ENCODE data around the gene ANKRD62.

The ANKRD62 gene

DNA sequence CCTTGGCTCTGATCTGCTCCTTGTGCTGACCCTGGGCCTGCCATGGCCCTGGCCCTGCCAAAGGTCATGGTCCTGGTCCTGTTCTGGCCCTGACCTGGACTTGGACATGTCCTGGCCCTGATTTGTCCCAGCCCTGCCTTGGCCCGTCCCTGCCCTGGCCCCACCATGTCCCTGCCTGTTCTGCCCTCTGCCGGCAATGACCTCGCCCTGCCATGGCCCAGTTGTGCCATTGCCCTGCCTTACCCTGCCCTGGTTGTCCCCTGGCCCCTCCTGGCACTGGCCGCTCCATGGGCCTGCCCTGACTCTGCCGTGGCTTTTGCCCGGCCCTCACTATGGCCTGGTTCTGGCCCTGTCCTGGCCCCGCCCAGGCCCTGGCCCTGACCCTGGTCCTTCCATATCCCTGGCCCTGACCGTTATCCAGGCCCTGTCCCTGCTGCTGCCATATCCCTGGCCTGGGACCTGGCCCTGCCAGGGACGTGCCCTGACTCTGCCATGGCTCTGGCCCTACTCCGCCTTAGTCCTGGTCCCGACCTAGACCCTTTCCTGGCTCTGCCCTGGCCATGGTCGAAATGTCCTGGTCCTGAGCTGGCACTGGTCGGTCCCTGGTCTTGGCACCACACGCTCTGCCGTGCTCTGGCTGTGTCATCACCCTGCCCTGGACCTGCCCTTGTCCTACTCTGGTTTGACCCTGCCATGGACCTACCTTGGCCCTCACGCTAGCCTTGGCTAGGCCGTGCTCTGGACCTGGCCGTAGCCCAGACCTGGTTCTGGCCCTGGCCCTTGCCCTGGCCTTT lies 6.8 kb upstream of the ANKRD62 start:
- no peaks in the 10 kb centered on the region for H3K4me1 ChIP-seq (ENCODE audit: control insufficient read depth, low read depth, low read length)
- H3K4me3 ChIP-seq (ENCODE audit: low read length) = no peak overlapping the region
- H3K9ac ChIP-seq (ENCODE audit: low read length) = no peak overlapping the region
- no peak overlapping the region for H3K27ac ChIP-seq (ENCODE audit: low read length)
- no peaks in the 10 kb centered on the region for H3K27me3 ChIP-seq (ENCODE audit: control insufficient read depth, insufficient read depth, low read length)
- H3K36me3 ChIP-seq (ENCODE audit: control insufficient read depth, low read depth, low read length) = no peaks in the 10 kb centered on the region
- no peaks in the 10 kb centered on the region for H3K9me3 ChIP-seq (ENCODE audit: control insufficient read depth, low read depth, low read length)

DNA sequence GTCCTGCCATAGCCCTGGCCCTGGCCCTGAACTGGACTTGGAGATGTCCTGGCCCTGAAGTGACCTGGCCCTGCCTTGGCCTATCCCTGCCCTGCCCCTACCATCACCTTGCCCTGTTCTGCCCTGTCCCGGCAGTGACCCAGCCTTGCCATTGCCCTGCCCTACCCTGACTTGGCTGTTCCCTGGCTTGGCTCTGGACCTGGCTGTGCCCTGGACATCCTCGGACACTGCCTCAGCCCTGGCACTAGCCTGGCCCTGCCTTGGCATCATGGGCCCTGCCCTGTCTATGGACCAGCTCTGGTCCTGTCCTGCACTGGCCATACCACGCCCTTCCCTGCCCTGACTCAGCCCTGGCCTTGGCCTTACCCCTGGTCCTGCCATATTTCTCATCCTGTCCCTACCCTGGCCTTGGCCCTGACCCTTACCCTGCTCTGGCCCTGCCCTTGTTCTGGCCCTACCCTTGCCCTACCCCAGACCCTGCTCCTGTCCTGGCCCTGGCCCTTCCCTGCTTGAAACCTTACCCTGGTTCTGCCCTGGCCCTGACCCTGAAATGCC lies 6.1 kb upstream of the ANKRD62 start:
- no peaks in the 10 kb centered on the region for H3K27me3 ChIP-seq (ENCODE audit: control insufficient read depth, insufficient read depth, low read length)
- H3K4me1 ChIP-seq (ENCODE audit: control insufficient read depth, low read depth, low read length) = no peaks in the 10 kb centered on the region
- no peaks in the 10 kb centered on the region for H3K9me3 ChIP-seq (ENCODE audit: control insufficient read depth, low read depth, low read length)
- H3K4me3 ChIP-seq (ENCODE audit: low read length) = no peak overlapping the region
- no peaks in the 10 kb centered on the region for H3K36me3 ChIP-seq (ENCODE audit: control insufficient read depth, low read depth, low read length)
- no peak overlapping the region for H3K27ac ChIP-seq (ENCODE audit: low read length)
- no peak overlapping the region for H3K9ac ChIP-seq (ENCODE audit: low read length)

DNA sequence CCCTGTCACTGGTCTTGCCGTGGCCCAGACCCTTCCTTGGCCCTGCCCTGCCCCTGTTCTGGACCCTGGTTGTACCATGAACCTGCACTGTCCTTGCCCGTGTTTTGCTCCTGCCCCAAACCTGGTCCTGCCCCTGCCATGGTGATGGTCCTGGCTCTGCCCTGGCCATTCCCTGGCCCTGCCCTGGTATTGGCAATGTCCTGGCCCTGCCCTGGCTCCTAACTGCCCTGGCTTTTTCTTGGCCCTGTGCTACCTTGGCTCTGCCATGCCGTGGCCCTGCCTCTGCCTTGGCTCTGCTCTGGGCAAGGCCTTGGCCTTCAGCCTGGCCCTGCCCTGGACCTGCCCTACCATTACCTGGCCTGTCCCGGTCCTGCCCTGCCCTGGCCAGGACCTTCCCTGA lies 5.5 kb upstream of the ANKRD62 start:
- Histone ChIP-seq H3K9ac (ENCODE audit: low read length) (no peak overlapping the region), H3K9me3 (ENCODE audit: control insufficient read depth, low read depth, low read length) (no peaks in the 10 kb centered on the region), H3K4me1 (ENCODE audit: control insufficient read depth, low read depth, low read length) (no peaks in the 10 kb centered on the region), H3K27ac (ENCODE audit: low read length) (no peak overlapping the region), H3K27me3 (ENCODE audit: control insufficient read depth, insufficient read depth, low read length) (no peaks in the 10 kb centered on the region), H3K4me3 (ENCODE audit: low read length) (no peak overlapping the region), H3K36me3 (ENCODE audit: control insufficient read depth, low read depth, low read length) (no peaks in the 10 kb centered on the region)

DNA sequence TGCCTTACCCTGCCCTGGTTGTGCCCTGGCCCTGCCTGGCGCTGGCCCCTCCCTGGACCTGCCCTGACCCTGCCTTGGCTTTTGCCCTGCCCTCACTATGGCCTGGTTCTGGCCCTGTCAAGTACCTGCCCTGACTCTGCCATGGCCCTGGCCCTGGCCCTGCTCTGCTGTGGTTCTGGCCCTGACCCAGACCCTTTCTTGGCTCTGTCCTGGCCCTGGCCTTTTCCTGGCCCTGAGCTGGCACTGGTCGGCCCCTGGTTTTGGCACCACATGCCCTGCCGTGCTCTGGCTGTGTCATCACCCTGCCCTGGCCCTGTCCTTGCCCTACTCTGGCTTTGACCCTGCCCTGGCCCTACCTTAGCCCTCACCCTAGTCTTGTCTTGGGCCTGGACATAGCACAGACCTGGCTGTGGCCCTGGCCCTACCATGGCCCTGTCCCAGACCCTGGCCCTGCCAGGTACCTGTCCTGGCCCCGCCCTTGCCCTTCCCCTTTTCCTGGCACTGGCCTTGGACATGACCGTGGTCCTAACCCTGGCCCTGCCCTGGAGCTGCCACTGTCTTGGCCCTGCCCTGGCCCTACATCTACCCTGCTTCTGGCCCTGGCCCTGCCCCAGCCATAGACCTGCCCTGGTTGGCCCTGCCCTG lies 4.8 kb upstream of the ANKRD62 start:
- no peaks in the 10 kb centered on the region for H3K4me1 ChIP-seq (ENCODE audit: control insufficient read depth, low read depth, low read length)
- no peaks in the 10 kb centered on the region for H3K9me3 ChIP-seq (ENCODE audit: control insufficient read depth, low read depth, low read length)
- H3K36me3 ChIP-seq (ENCODE audit: control insufficient read depth, low read depth, low read length) = no peaks in the 10 kb centered on the region
- H3K9ac ChIP-seq (ENCODE audit: low read length) = no peak overlapping the region
- no peaks in the 10 kb centered on the region for H3K27me3 ChIP-seq (ENCODE audit: control insufficient read depth, insufficient read depth, low read length)
- no peak overlapping the region for H3K4me3 ChIP-seq (ENCODE audit: low read length)
- no peak overlapping the region for H3K27ac ChIP-seq (ENCODE audit: low read length)

DNA sequence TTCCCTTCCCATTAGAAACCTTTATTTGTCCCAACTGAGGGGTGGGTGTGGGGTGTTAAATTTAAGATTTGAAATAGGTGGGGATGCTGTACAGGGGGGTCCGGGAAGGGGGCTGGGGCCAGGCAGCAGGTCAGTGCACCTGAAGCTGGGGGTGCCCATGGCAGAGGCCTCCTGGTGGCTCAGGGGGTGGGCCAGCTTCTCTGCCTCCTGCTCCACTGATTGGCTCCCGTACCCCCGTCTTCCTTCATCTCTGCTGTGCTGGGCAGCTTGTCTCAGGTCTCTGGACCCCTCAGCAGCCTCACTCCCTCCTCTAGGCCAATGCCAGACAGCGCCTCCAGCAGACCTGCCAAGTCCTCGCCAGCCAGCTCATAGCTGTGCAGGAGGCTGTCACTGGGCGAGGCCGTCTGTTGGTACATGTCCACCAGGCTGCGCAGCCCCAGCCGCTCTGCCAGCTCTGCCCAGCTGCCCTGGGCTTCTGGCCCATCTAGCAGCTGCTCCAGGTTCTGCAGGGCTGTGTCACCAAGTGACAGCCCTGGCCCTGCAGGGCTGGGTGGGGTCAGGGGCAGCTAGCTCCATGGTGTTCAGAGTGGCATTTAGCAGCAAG lies 2.0 kb upstream of the ANKRD62 start:
- Histone ChIP-seq H3K4me1 (ENCODE audit: control insufficient read depth, low read depth, low read length) (no peaks in the 10 kb centered on the region), H3K27me3 (ENCODE audit: control insufficient read depth, insufficient read depth, low read length) (no peaks in the 10 kb centered on the region), H3K9ac (ENCODE audit: low read length) (no peak overlapping the region), H3K9me3 (ENCODE audit: control insufficient read depth, low read depth, low read length) (no peaks in the 10 kb centered on the region), H3K27ac (ENCODE audit: low read length) (no peak overlapping the region), H3K4me3 (ENCODE audit: low read length) (no peak overlapping the region), H3K36me3 (ENCODE audit: control insufficient read depth, low read depth, low read length) (no peaks in the 10 kb centered on the region)

DNA sequence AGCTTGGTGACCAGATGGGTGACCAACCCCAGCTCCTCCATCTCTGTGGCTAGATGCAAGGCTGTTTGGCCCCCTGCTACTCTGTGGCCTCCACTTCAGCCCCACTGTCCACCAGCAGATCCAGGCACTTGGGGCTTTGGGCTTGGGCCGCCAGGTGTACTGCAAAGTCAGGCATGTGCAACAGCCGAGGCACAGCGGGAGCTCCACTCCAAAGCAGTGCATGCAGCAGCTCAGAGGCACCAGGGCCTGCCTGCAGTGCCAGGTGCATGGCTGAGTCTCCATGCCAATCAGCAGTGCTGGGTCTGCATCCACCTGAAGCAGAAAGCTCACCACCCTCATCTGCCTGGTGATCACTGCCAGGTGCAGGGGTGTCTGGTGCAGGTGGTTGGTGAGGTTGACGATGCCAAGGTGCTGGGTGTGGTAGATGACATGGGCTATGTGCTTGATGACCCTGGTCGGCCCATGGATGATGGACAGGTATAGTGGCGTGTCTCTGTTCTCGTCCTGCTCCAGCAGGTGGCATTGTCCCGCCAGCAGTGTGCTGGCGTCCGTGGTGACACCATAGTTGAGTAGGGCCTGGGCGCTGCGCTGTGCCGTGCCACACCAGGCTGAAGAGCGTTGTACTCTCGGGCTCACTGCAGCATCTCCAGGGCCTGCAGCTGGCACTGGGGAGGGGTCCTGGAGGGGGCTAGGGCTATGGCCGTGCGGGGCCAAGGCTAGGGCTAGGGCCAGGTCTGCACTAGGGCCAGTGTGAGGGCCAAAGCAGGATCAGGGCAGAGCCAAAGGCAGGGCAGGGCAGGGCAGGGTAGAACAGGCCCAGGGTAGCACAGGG lies 1.0 kb upstream of the ANKRD62 start:
- H3K9ac ChIP-seq (ENCODE audit: low read length) = no peak overlapping the region

DNA sequence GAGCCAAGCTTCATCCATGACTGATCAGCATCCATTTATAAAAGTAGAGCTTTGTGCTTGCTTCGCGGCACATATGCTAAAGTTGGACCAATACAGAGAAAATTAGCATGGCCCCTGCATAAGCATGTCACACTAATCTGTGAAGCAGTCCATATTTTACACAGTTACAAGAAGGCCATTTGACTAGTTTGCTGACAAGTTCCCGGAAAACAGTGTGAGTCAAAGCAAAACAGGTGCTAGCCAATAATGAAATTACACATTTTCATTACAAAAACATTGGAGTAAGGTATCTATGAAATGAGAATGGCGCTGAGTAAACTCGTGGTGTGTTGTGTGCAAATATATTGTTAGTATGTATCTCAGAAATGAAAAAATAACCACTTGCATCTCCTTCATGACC lies 4.7 kb downstream of the ANKRD62 start:
- Histone ChIP-seq H3K4me1 (ENCODE audit: control insufficient read depth, low read depth, low read length) (no peaks in the 10 kb centered on the region), H3K36me3 (ENCODE audit: control insufficient read depth, low read depth, low read length) (no peaks in the 10 kb centered on the region), H3K9ac (ENCODE audit: low read length) (no peak overlapping the region), H3K27ac (ENCODE audit: low read length) (no peak overlapping the region), H3K9me3 (ENCODE audit: control insufficient read depth, low read depth, low read length) (no peaks in the 10 kb centered on the region), H3K4me3 (ENCODE audit: low read length) (no peak overlapping the region), H3K27me3 (ENCODE audit: control insufficient read depth, insufficient read depth, low read length) (no peaks in the 10 kb centered on the region)

More for the DNA sequence above, 1.0 kb upstream of the ANKRD62 start:
- no peaks in the 10 kb centered on the region for H3K9me3 ChIP-seq (ENCODE audit: control insufficient read depth, low read depth, low read length)
- no peak overlapping the region for H3K4me3 ChIP-seq (ENCODE audit: low read length)
- no peaks in the 10 kb centered on the region for H3K4me1 ChIP-seq (ENCODE audit: control insufficient read depth, low read depth, low read length)
- H3K36me3 ChIP-seq (ENCODE audit: control insufficient read depth, low read depth, low read length) = no peaks in the 10 kb centered on the region
- H3K27me3 ChIP-seq (ENCODE audit: control insufficient read depth, insufficient read depth, low read length) = no peaks in the 10 kb centered on the region
- no peak overlapping the region for H3K27ac ChIP-seq (ENCODE audit: low read length)

DNA sequence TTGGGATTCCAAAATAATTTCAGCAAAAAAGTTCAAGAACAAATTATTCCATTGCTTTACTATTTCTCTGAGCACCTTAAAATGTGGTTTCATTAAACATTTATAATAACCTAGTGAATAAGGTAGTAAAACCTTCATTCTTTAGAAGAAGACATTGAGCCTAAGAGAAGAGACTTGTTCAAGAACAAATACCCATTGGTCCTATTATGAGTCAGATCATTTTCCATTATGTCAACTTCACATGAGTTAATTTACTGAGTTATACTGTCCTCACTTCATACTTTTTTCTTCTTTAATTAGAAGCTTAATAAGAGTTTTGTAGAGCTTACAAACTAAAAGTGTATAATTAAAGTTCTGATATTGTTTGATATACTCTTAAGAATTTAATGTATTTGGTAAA lies 5.5 kb downstream of the ANKRD62 start:
- H3K4me1 ChIP-seq (ENCODE audit: control insufficient read depth, low read depth, low read length) = no peaks in the 10 kb centered on the region
- no peak overlapping the region for H3K4me3 ChIP-seq (ENCODE audit: low read length)
- H3K27me3 ChIP-seq (ENCODE audit: control insufficient read depth, insufficient read depth, low read length) = no peaks in the 10 kb centered on the region
- H3K36me3 ChIP-seq (ENCODE audit: control insufficient read depth, low read depth, low read length) = no peaks in the 10 kb centered on the region
- H3K9me3 ChIP-seq (ENCODE audit: control insufficient read depth, low read depth, low read length) = no peaks in the 10 kb centered on the region
- H3K9ac ChIP-seq (ENCODE audit: low read length) = no peak overlapping the region
- H3K27ac ChIP-seq (ENCODE audit: low read length) = no peak overlapping the region

DNA sequence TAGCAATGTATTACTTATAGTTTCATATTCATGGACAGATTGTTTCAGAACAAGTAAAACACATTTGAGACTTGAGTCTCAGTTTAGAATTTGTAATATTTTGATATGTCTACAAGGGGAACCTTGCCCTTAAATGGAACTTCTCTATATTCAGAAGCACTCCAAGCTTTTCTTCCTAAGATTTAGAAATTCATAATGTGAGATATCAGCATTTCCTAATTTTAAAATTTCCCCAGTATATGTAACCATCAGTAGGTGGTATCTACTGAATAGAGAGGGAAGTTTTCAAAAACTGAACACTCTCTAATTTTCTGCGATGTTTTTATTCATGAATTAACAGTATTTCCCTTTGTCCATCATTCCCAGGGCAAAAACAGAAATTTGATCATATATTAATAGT lies 7.6 kb downstream of the ANKRD62 start:
- Histone ChIP-seq H3K4me1 (ENCODE audit: control insufficient read depth, low read depth, low read length) (no peaks in the 10 kb centered on the region), H3K36me3 (ENCODE audit: control insufficient read depth, low read depth, low read length) (no peaks in the 10 kb centered on the region), H3K9ac (ENCODE audit: low read length) (no peak overlapping the region), H3K27ac (ENCODE audit: low read length) (no peak overlapping the region), H3K9me3 (ENCODE audit: control insufficient read depth, low read depth, low read length) (no peaks in the 10 kb centered on the region), H3K27me3 (ENCODE audit: control insufficient read depth, insufficient read depth, low read length) (no peaks in the 10 kb centered on the region), H3K4me3 (ENCODE audit: low read length) (no peak overlapping the region)

DNA sequence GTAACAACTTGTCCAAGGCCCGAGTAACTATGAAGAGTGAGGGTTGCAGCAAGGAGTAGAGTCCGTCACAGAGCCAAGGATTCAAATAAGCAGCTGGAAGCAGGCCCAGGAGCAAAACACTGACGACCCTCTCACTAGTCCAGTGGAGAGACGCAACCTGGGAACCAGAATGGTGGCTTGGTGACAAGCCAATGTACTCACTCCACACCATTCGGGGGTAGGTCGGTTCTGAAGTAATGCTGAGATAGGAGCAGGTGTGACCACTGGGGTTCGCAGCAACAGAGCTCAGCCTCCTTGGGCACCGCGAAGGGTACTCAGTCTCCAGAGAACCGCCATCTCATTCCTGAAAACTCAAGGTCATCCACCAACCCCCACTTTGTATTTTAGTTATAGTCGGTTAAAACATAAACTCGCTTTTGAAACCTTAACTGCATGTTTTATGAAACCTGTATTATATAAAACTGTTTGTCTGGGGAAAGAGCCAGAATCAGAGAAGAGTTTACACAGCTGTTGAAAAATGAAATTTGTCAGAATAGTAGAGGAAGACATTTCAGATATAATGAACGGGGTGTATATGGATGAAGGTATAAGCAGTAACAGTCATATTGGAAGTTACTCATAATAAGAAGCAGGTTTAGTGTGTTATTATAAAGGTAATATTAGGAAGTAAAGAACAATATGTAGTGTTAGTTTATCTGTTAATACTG lies 8.6 kb downstream of the ANKRD62 start:
- Histone ChIP-seq H3K4me3 (ENCODE audit: low read length) (no peak overlapping the region), H3K27ac (ENCODE audit: low read length) (no peak overlapping the region), H3K4me1 (ENCODE audit: control insufficient read depth, low read depth, low read length) (no peaks in the 10 kb centered on the region), H3K36me3 (ENCODE audit: control insufficient read depth, low read depth, low read length) (no peaks in the 10 kb centered on the region), H3K9me3 (ENCODE audit: control insufficient read depth, low read depth, low read length) (no peaks in the 10 kb centered on the region), H3K9ac (ENCODE audit: low read length) (no peak overlapping the region), H3K27me3 (ENCODE audit: control insufficient read depth, insufficient read depth, low read length) (no peaks in the 10 kb centered on the region)

DNA sequence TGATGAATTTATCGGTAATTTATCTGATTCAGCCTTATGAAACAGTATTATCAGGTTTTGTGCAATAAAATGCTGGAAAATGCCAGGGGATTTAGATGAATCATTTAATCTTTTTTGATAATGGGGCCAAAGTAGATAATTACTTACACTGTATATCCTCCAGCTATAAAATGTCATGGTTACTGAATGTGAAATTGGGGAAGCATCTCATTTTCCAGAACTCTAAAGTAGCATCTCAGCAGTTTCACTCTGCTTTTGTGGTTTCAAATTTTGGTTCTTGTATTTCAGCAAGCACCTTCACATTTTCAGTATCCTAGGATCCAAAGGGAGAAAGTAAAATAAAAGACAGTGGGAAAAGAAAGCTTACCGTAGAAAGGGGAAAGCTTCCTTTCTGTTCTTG lies 12.8 kb downstream of the ANKRD62 start:
- Histone ChIP-seq H3K4me1 (ENCODE audit: control insufficient read depth, low read depth, low read length) (no peaks in the 10 kb centered on the region), H3K4me3 (ENCODE audit: low read length) (no peak overlapping the region), H3K9me3 (ENCODE audit: control insufficient read depth, low read depth, low read length) (no peaks in the 10 kb centered on the region), H3K27me3 (ENCODE audit: control insufficient read depth, insufficient read depth, low read length) (no peaks in the 10 kb centered on the region), H3K36me3 (ENCODE audit: control insufficient read depth, low read depth, low read length) (no peaks in the 10 kb centered on the region), H3K27ac (ENCODE audit: low read length) (no peak overlapping the region), H3K9ac (ENCODE audit: low read length) (no peak overlapping the region)
